Duodenal mucosa (tissue), 2 donors: ENCODE data around the gene LAMP5.

Experiments
- H3K27ac ChIP-seq: one replicate; pipeline ENCODE4 v1.7.0; 2013; ENCODE audit warnings: low read depth, low read length
- H3K27me3 ChIP-seq, 2 donors: one replicate each; pipeline ENCODE4 v1.7.0; 2013; ENCODE audit warnings: low read length in 2 of 2, control low read depth in 1 of 2; ENCODE audit not compliant: insufficient read depth in 2 of 2, control insufficient read depth in 1 of 2
- H3K36me3 ChIP-seq, 2 donors: one replicate each; pipeline ENCODE4 v1.7.0; 2013; ENCODE audit warnings: low read length in 2 of 2, control low read depth in 1 of 2; ENCODE audit not compliant: insufficient read depth in 2 of 2, control insufficient read depth in 1 of 2
- H3K4me1 ChIP-seq, 2 donors: one replicate each; pipeline ENCODE4 v1.7.0; 2013; ENCODE audit warnings: low read length in 2 of 2, control low read depth in 1 of 2; ENCODE audit not compliant: insufficient read depth in 2 of 2, control insufficient read depth in 1 of 2
- H3K4me3 ChIP-seq, 2 donors: one replicate each; pipeline ENCODE4 v1.7.0; 2013; ENCODE audit warnings: low read length in 2 of 2, low read depth in 1 of 2
- H3K9ac ChIP-seq, 2 donors: one replicate each; pipeline ENCODE4 v1.7.0; 2013; ENCODE audit warnings: low read length in 2 of 2, low read depth in 1 of 2
- H3K9me3 ChIP-seq, 2 donors: one replicate each; pipeline ENCODE4 v1.7.0; 2013; ENCODE audit warnings: low read length in 2 of 2, control low read depth in 1 of 2; ENCODE audit not compliant: control insufficient read depth in 1 of 2

Gene LAMP5

DNA sequence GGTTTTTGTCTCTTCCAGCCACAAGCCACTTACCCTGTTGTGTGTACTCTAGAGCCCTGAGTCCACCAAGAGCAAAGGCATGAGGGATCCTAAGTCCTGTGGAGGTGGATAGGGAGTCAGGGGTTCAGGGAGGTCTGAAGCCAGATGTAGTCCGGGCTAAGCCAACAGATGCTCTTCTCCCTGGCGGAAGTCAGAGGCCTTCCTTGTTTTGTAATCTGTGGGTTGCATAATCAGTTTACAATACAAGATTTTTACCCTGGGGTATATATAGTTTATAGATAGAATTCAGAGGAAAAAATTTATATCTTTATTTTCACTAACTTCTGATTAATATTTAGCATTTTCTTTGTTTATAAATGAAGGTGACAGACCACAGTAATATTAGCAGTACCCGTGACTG lies 9.2 kb downstream of the LAMP5 start:
- Histone ChIP-seq H3K9me3 (no peaks in the 10 kb centered on the region), H3K27me3 (peaks cover 0 to 10% of the 10 kb centered on the region in 2 donors), H3K4me1 (no peaks in the 10 kb centered on the region)

DNA sequence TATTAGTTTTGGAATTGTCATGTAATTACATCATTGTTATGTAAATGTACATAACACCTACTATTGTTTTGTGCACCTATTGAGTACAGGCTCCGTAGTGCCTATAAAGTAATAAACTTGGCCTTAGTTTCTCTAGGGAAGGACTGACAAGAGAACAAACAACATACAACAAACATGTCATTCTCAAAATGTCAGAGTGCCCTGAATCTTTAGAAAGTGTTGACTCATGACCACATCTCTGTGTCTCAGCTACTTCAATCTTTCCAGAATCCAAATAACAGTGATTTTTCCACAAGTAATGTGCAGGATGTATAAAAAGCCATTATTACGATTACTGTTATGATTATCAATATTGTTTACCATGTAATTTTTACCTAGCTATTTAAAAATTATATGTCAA lies 17.2 kb downstream of the LAMP5 start:
- Histone ChIP-seq H3K4me1 (no peaks in the 10 kb centered on the region), H3K27ac (no peak overlapping the region), H3K4me3 (no peak overlapping the region)

More for the DNA sequence above, 9.2 kb downstream of the LAMP5 start:
- Histone ChIP-seq H3K27ac (no peak overlapping the region), H3K36me3 (no peaks in the 10 kb centered on the region), H3K9ac (no peak overlapping the region), H3K4me3 (no peak overlapping the region)

DNA sequence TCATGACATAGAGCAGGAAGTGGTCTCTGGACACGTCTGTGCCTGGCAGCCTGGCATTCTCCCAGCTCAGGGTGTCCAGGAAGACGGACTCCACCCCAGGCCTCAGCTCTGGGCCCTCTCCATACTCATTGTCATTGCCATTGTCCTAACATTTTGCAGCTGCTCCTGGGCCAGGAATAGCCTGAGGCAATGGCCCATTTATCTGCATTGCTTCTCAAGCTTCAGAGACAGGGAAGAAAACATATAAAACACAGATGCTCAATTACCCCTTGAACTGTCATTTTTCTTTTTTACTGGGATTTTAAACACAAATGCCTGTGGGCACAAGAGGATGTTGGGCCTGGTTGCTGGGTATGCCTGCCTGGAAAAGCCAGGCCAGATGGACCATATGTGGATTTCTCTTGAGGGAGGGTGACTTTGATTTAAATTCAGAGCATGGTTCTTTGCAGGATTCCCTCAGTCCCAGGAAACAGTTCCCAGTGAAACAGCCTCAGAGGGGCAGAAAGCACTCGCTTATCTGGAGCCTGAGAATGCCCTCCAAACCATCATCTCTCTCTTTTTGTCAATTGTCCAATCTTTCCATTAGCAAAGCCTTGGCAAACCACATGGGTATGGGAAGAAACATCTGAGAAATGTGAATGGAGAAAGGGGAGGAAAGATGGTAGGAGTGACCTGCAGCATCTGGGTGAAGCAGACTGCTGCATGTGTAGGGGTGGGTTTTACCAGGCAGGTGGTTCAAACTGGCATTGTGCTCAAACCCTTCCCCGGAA lies 17.9 kb downstream of the LAMP5 start:
- Histone ChIP-seq H3K4me1 (no peaks in the 10 kb centered on the region), H3K36me3 (no peaks in the 10 kb centered on the region), H3K9me3 (no peaks in the 10 kb centered on the region), H3K27ac (no peak overlapping the region), H3K9ac (no peak overlapping the region), H3K4me3 (no peak overlapping the region), H3K27me3 (peaks cover 0 to 3% of the 10 kb centered on the region in 2 donors)

More for the DNA sequence above, 17.2 kb downstream of the LAMP5 start:
- Histone ChIP-seq H3K9ac (no peak overlapping the region), H3K36me3 (no peaks in the 10 kb centered on the region), H3K9me3 (no peaks in the 10 kb centered on the region), H3K27me3 (peaks cover 0 to 3% of the 10 kb centered on the region in 2 donors)

DNA sequence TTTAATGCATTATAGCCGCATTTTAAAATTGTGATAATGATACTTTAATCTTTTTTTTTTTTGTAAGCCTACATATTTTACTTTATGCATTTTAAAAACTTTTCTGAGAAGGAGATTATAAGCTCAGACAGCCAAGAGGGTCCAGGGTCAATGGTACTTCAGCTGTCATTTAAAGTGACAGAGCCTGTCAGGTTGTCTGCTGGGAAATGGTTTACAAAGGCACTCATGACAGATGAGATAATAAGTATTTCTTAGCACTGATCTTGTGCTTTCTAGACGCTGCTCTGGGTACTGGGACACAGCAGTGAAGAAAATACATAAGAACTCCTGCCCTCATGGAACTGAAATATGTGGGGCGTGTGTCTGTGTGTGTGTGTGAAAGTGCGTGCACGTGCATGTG lies 19.6 kb downstream of the LAMP5 start:
- Histone ChIP-seq H3K4me3 (no peak overlapping the region), H3K36me3 (no peaks in the 10 kb centered on the region), H3K9me3 (no peaks in the 10 kb centered on the region), H3K9ac (no peak overlapping the region), H3K4me1 (no peaks in the 10 kb centered on the region), H3K27me3 (peaks cover 0 to 3% of the 10 kb centered on the region in 2 donors), H3K27ac (no peak overlapping the region)

DNA sequence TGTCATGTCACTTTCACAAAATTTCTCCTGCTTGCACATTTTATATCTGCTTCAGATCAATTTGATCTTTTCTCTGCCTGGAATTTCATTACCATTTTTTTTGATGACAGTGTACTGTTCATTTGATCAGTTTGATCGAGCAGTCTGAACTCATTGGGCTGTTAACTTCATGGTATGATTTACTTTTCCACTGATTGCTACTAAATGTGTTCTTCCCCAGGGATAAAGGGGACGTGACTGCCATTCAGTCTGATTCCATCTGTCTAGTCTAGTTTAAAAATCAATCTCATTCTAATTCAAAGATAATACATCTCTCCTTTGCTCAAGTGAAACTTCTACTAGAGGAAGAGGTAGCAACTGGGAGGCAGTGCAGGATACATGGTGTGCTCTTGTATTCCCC lies 21.1 kb downstream of the LAMP5 start:
- Histone ChIP-seq H3K36me3 (no peaks in the 10 kb centered on the region), H3K27ac (no peak overlapping the region), H3K4me1 (no peaks in the 10 kb centered on the region), H3K9ac (no peak overlapping the region), H3K27me3 (peaks cover 0 to 3% of the 10 kb centered on the region in 2 donors), H3K9me3 (no peaks in the 10 kb centered on the region), H3K4me3 (no peak overlapping the region)

DNA sequence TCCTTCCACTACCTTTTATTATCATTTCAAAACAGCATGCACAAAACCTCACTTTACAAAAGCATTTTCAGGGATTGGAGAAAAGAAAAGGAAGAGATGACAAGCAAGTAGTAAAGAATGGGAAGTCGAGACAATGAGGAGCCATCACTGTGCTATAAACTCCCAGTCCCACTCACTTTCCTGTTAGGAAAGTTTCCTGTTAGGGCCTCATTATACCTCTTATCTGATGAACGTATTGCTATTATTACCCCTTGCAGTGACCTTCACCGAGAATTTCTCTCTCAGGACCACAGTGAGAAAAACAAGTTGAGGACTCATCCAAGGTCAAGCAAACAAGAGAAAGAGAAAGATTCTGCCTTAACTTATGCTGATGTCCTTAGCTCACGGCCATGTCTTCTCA lies 28.8 kb downstream of the LAMP5 start:
- H3K9me3 ChIP-seq, result no peaks in the 10 kb centered on the region
- H3K4me1 ChIP-seq, result no peaks in the 10 kb centered on the region
- H3K4me3 ChIP-seq, result no peak overlapping the region

DNA sequence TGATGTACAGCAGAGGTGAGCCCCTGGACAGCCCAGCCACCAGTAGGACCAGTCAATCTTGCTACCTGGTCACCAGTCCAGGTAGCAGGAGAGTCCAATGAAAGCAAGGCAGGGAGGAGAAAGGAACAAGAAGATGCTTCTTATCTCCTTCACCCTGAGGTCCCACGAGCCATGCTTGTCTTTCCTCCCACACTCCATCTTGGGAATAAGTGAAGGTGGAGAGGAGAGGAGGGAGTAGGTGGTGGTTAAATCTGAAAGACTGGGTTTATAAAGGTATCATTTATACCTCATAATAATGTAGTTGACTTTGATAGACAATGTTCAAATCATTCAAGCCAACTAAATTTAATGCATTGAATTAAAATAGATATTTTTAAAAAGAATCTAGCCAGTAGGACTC lies 35.9 kb downstream of the LAMP5 start:
- no peaks in the 10 kb centered on the region for H3K4me1 ChIP-seq
- no peak overlapping the region for H3K4me3 ChIP-seq
- no peak overlapping the region for H3K27ac ChIP-seq
- no peak overlapping the region for H3K9ac ChIP-seq
- no peaks in the 10 kb centered on the region for H3K36me3 ChIP-seq
- H3K9me3 ChIP-seq, result no peaks in the 10 kb centered on the region
- H3K27me3 ChIP-seq, result no peaks in the 10 kb centered on the region

More for the DNA sequence above, 28.8 kb downstream of the LAMP5 start:
- Histone ChIP-seq H3K27me3 (no peaks in the 10 kb centered on the region), H3K36me3 (no peaks in the 10 kb centered on the region), H3K27ac (no peak overlapping the region), H3K9ac (no peak overlapping the region)

DNA sequence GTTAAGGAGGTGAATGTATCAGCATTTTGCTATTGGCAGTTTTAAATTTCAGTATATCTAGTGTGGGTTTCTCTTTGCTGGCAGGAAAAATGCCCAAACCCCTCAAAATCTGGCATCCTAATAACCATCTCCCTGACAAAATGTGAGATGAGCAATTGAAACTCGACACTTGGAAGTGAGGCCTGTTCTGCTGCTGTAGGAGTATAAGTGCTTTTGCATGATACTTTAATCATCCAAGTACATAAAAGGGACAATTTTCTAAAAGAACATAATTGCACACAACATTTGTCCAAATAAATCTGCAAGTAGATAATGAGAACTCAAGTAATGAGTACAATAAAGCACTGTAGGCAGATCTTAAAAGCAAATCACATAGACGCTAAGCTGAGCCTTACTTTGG lies 36.5 kb downstream of the LAMP5 start:
- H3K4me1 ChIP-seq, result no peaks in the 10 kb centered on the region
- H3K4me3 ChIP-seq, result no peak overlapping the region
- no peak overlapping the region for H3K27ac ChIP-seq
- no peak overlapping the region for H3K9ac ChIP-seq
- no peaks in the 10 kb centered on the region for H3K36me3 ChIP-seq
- H3K9me3 ChIP-seq, result no peaks in the 10 kb centered on the region
- no peaks in the 10 kb centered on the region for H3K27me3 ChIP-seq

DNA sequence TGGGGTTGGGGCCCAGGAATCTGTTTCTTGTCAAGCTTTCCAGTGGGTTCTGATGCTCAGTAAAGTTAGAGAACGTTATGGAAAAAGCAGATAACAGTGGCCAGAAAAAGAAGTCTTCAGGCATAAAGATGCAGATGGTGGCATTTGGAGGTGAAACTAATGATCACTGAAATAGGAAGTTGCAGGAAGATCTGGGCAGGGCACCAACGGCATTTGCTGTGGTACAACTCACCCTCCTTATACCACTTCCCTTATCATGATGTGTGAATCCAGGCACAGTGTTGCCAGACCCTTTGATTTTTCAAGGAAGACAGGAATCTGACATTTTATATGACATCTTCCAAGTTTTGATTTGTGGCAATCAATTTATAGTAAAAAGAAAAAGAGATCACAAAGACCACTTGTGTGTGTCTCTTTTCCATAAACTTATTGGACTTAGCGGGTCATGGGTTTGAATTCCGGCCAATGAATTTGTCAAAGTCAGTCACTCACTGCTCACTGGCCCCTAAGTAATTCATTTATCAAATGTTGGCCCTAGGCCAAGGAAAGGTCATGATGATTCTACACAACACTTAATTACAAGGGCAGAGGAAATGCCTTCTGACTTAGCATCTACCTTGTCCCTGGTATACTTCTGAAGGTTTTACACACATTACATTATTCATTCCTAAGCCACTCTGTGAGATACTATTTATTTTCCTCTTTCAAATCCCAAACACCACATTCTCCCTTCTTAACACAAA lies 37.6 kb downstream of the LAMP5 start:
- Histone ChIP-seq H3K27me3 (no peaks in the 10 kb centered on the region), H3K27ac (no peak overlapping the region), H3K9me3 (no peaks in the 10 kb centered on the region), H3K9ac (no peak overlapping the region), H3K36me3 (no peaks in the 10 kb centered on the region), H3K4me3 (no peak overlapping the region), H3K4me1 (no peaks in the 10 kb centered on the region)

DNA sequence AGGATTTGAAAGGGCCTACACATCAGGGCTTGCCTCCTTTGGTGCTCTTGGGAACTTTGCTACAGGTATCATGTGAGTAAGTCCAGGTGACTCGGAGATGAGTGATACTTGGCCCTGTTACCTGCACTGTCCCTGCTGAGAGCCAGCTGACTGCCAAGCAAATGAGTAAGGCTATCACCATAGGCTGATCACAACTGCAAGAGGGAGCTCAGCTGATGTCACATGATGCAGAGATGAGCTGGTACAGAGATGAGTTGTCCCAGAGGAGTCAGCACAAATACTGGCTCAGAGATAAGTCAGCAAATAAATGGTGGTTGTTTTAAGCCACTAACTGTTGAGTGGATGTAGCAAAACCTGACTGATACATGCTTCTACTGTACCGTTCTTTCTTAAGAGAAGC lies 41.4 kb downstream of the LAMP5 start:
- H3K9ac ChIP-seq, result no peak overlapping the region

More for the DNA sequence above, 41.4 kb downstream of the LAMP5 start:
- Histone ChIP-seq H3K36me3 (no peaks in the 10 kb centered on the region), H3K27me3 (no peaks in the 10 kb centered on the region), H3K9me3 (no peaks in the 10 kb centered on the region), H3K4me3 (no peak overlapping the region), H3K4me1 (no peaks in the 10 kb centered on the region), H3K27ac (no peak overlapping the region)
